CD1c-positive myeloid dendritic cell (primary cell): ENCODE results near the gene AVPI1.
"Not testable (repeated sequence)": the region's sequence is repeated elsewhere in the genome, so short reads cannot be mapped to it uniquely, and the experiment has no call there.

Source experiments
- DNase-seq: peaks from one replicate; pipeline ENCODE4 v3.0.0-alpha.2; 2016; ENCODE audit errors: extremely low spot score

Gene AVPI1

GRCh38 chr10:97711640-97712572 is 24.9 kb upstream of the AVPI1 start:
- DNase-seq = peak; percentile 38

GRCh38 chr10:97708976-97709946 is 22.2 kb upstream of the AVPI1 start:
- DNase-seq = peak; percentile 69

GRCh38 chr10:97708167-97708566 is 21.1 kb upstream of the AVPI1 start:
- DNase-seq = no peak

- DNase-seq = no peak
Measured at GRCh38 chr10:97707134-97707861, 20.3 kb upstream of the AVPI1 start.

GRCh38 chr10:97705006-97705670 is 18.1 kb upstream of the AVPI1 start:
- no peak for DNase-seq

GRCh38 chr10:97704341-97704740 is 17.3 kb upstream of the AVPI1 start:
- no peak for DNase-seq

- DNase-seq = no peak
Measured at GRCh38 chr10:97703398-97704067, 16.5 kb upstream of the AVPI1 start.

- DNase-seq = peak; percentile 80
Measured at GRCh38 chr10:97701438-97702069, 14.5 kb upstream of the AVPI1 start.

- DNase-seq = not testable (repeated sequence)
Measured at GRCh38 chr10:97698072-97698655, 11.1 kb upstream of the AVPI1 start.

GRCh38 chr10:97690133-97690532 is 3.1 kb upstream of the AVPI1 start:
- DNase-seq = peak; percentile 43

GRCh38 chr10:97689559-97690020 is 2.5 kb upstream of the AVPI1 start:
- DNase-seq = peak; percentile 97

GRCh38 chr10:97687785-97688781 is 1.0 kb upstream of the AVPI1 start:
- peak; percentile 90 for DNase-seq

- no peak for DNase-seq
Measured at GRCh38 chr10:97686301-97686961, 610 bp downstream of the AVPI1 start.

- peak; percentile 67 for DNase-seq
Measured at GRCh38 chr10:97685395-97685958, 1.6 kb downstream of the AVPI1 start.

GRCh38 chr10:97684866-97685394 is 2.1 kb downstream of the AVPI1 start:
- DNase-seq = peak; percentile 18

GRCh38 chr10:97684368-97684713 is 2.7 kb downstream of the AVPI1 start:
- DNase-seq = not testable (repeated sequence)
